ENCODE results near the gene ATP8A2.

GRCh38 chr13:25432691-25433090 is 60.9 kb downstream of the ATP8A2 start:
- TF ChIP-seq HCFC1 (IDR thresholded peaks at IDR 0.05; ENCODE audit: low read depth, low read length) (no peak), SP1 (CRISPR knock-in tag; IDR thresholded peaks at IDR 0.05) (no peak), GABPB1 (CRISPR knock-in tag; IDR thresholded peaks at IDR 0.05) (no peak), BRF2 (IDR thresholded peaks at IDR 0.05; ENCODE audit: borderline replicate concordance, insufficient read depth, insufficient read length) (no peak), MEF2D (tag; conservative IDR thresholded peaks at IDR 0.05; ENCODE audit: low read depth) (no peak), SMARCC2 (IDR thresholded peaks at IDR 0.05; ENCODE audit: low read depth) (no peak), ZNF398 (CRISPR knock-in tag; IDR thresholded peaks at IDR 0.05) (no peak), PCBP1 (IDR thresholded peaks at IDR 0.05; ENCODE audit: low read depth, low read length, poor library complexity, severe bottlenecking) (no peak)

All from K562 (cell line).